HG03060 (cell line): Measurements from ENCODE around the gene UGT1A7.
"Not testable (repeated sequence)": the region's sequence is repeated elsewhere in the genome, so short reads cannot be mapped to it uniquely, and the experiment has no call there.

Source experiments
- ATAC-seq: cut with Tn5 transposase; IDR thresholded peaks from one replicate; pipeline ENCODE4 v1.9.1; 2021; ENCODE audit warnings: low read depth, moderate number of reproducible peaks; ENCODE audit not compliant: unreplicated experiment

Gene UGT1A7

GRCh38 chr2:233681521-233682099, at the start of gene UGT1A7:
Gene UGT1A7 (plus strand): TSS chr2:233681901. CDS start chr2:233681938, 37 bp downstream.
- ATAC-seq: no peak

GRCh38 chr2:233636306-233636705, 45.4 kb upstream of the UGT1A7 start, which contains the start of gene UGT1A10:
Gene UGT1A10 (plus strand): TSS chr2:233636448. CDS start chr2:233636523, 75 bp downstream.
- not testable (repeated sequence) for ATAC-seq

GRCh38 chr2:233638836-233639235, 42.9 kb upstream of the UGT1A7 start:
- ATAC-seq: no peak

- ATAC-seq: no peak
Measured at GRCh38 chr2:233639860-233640259, 41.8 kb upstream of the UGT1A7 start.

- no peak for ATAC-seq
Measured at GRCh38 chr2:233643128-233643527, 38.6 kb upstream of the UGT1A7 start.

GRCh38 chr2:233646033-233646432, 35.7 kb upstream of the UGT1A7 start:
- not testable (repeated sequence) for ATAC-seq

- ATAC-seq: no peak
Measured at GRCh38 chr2:233650981-233651380, 30.7 kb upstream of the UGT1A7 start.

GRCh38 chr2:233651430-233651829, 30.3 kb upstream of the UGT1A7 start:
- ATAC-seq: no peak

GRCh38 chr2:233654501-233654900, 27.2 kb upstream of the UGT1A7 start:
- ATAC-seq: no peak

- no peak for ATAC-seq
Measured at GRCh38 chr2:233655043-233655442, 26.7 kb upstream of the UGT1A7 start.

- ATAC-seq: not testable (repeated sequence)
Measured at GRCh38 chr2:233655943-233656342, 25.8 kb upstream of the UGT1A7 start.

GRCh38 chr2:233656443-233656842, 25.3 kb upstream of the UGT1A7 start:
- no peak for ATAC-seq

GRCh38 chr2:233658610-233659009, 23.1 kb upstream of the UGT1A7 start:
- ATAC-seq: no peak

- no peak for ATAC-seq
Measured at GRCh38 chr2:233663911-233664310, 17.8 kb upstream of the UGT1A7 start.

GRCh38 chr2:233668605-233669260, 13.0 kb upstream of the UGT1A7 start:
- ATAC-seq: no peak

- ATAC-seq: no peak
Measured at GRCh38 chr2:233671290-233672161, 10.2 kb upstream of the UGT1A7 start, which contains the start of gene UGT1A9. Gene UGT1A9 (plus strand): TSS chr2:233671898. CDS start chr2:233671935, 37 bp downstream.

GRCh38 chr2:233672886-233673285, 8.8 kb upstream of the UGT1A7 start:
- ATAC-seq: no peak

- no peak for ATAC-seq
Measured at GRCh38 chr2:233673896-233674295, 7.8 kb upstream of the UGT1A7 start.

- ATAC-seq: no peak
Measured at GRCh38 chr2:233674314-233674713, 7.4 kb upstream of the UGT1A7 start.

- no peak for ATAC-seq
Measured at GRCh38 chr2:233674995-233675394, 6.7 kb upstream of the UGT1A7 start.

GRCh38 chr2:233676046-233676445, 5.7 kb upstream of the UGT1A7 start:
- ATAC-seq: no peak
